Measurements from ENCODE around the gene YEATS2.

DNA sequence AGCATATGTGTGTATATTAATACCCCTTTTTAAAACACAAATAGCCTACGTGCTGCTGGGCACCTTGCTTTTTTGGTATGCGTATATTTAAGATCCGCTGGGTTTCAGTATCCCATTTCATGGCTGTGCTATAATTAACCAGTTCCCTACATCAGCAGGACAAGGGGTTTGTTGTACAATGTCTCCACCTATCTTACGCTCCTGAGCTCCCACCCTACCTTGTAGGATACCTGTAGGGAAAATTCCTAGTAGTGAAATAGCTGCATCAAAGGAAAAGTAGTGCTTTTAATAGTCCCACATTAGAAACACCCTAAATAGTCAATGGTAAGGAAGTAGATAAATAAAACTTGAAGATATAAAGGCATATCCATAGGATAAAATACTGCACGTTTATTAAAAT, 126.4 kb downstream of the YEATS2 start:
- peak; percentile 36 to 64 for TF ChIP-seq CTCF (conservative IDR thresholded peaks at IDR 0.05; ENCODE audit: low read depth in 2 of 2)
- no peak for TF ChIP-seq POLR2AphosphoS5 (IDR thresholded peaks at IDR 0.05; ENCODE audit: low read depth)
- TF ChIP-seq, protein P1, sequence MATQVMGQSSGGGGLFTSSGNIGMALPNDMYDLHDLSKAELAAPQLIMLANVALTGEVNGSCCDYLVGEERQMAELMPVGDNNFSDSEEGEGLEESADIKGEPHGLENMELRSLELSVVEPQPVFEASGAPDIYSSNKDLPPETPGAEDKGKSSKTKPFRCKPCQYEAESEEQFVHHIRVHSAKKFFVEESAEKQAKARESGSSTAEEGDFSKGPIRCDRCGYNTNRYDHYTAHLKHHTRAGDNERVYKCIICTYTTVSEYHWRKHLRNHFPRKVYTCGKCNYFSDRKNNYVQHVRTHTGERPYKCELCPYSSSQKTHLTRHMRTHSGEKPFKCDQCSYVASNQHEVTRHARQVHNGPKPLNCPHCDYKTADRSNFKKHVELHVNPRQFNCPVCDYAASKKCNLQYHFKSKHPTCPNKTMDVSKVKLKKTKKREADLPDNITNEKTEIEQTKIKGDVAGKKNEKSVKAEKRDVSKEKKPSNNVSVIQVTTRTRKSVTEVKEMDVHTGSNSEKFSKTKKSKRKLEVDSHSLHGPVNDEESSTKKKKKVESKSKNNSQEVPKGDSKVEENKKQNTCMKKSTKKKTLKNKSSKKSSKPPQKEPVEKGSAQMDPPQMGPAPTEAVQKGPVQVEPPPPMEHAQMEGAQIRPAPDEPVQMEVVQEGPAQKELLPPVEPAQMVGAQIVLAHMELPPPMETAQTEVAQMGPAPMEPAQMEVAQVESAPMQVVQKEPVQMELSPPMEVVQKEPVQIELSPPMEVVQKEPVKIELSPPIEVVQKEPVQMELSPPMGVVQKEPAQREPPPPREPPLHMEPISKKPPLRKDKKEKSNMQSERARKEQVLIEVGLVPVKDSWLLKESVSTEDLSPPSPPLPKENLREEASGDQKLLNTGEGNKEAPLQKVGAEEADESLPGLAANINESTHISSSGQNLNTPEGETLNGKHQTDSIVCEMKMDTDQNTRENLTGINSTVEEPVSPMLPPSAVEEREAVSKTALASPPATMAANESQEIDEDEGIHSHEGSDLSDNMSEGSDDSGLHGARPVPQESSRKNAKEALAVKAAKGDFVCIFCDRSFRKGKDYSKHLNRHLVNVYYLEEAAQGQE (IDR thresholded peaks at IDR 0.05; ENCODE audit: unreplicated experiment) = no peak
- TF ChIP-seq, protein P2, sequence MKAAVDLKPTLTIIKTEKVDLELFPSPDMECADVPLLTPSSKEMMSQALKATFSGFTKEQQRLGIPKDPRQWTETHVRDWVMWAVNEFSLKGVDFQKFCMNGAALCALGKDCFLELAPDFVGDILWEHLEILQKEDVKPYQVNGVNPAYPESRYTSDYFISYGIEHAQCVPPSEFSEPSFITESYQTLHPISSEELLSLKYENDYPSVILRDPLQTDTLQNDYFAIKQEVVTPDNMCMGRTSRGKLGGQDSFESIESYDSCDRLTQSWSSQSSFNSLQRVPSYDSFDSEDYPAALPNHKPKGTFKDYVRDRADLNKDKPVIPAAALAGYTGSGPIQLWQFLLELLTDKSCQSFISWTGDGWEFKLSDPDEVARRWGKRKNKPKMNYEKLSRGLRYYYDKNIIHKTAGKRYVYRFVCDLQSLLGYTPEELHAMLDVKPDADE (IDR thresholded peaks at IDR 0.05) = no peak
- no peak for TF ChIP-seq EZH2phosphoT487 (IDR thresholded peaks at IDR 0.05; ENCODE audit: unreplicated experiment)
- TF ChIP-seq NANOG (IDR thresholded peaks at IDR 0.05; ENCODE audit: borderline replicate concordance) = no peak
- no peak for TF ChIP-seq EZH2 (IDR thresholded peaks at IDR 0.05; ENCODE audit: low read depth, unreplicated experiment)
- TF ChIP-seq CREB1 (CRISPR knock-in tag; IDR thresholded peaks at IDR 0.05; ENCODE audit: low read depth) = no peak
- TF ChIP-seq JUNB (IDR thresholded peaks at IDR 0.05; ENCODE audit: unreplicated experiment) = no peak
- no peak for TF ChIP-seq ZNF462 (CRISPR knock-in tag; IDR thresholded peaks at IDR 0.05)
- no peak for TF ChIP-seq ZNF114 (CRISPR knock-in tag; IDR thresholded peaks at IDR 0.05)
- no peak for TF ChIP-seq STAT1 (IDR thresholded peaks at IDR 0.05; ENCODE audit: unreplicated experiment)

All from GM23338 (cell line).